Measurements from ENCODE around the gene GARS1. TPM values are rescaled to one million over a fixed set of nuclear protein-coding genes. Genes with fewer than 3 reads are reported as not detected.
A peak's percentile ranks its signal among the peaks of the same experiment; 100 is the strongest.

The GARS1 gene
- total RNA-seq, 1 donor from 2014 or later: 262 TPM

DNA sequence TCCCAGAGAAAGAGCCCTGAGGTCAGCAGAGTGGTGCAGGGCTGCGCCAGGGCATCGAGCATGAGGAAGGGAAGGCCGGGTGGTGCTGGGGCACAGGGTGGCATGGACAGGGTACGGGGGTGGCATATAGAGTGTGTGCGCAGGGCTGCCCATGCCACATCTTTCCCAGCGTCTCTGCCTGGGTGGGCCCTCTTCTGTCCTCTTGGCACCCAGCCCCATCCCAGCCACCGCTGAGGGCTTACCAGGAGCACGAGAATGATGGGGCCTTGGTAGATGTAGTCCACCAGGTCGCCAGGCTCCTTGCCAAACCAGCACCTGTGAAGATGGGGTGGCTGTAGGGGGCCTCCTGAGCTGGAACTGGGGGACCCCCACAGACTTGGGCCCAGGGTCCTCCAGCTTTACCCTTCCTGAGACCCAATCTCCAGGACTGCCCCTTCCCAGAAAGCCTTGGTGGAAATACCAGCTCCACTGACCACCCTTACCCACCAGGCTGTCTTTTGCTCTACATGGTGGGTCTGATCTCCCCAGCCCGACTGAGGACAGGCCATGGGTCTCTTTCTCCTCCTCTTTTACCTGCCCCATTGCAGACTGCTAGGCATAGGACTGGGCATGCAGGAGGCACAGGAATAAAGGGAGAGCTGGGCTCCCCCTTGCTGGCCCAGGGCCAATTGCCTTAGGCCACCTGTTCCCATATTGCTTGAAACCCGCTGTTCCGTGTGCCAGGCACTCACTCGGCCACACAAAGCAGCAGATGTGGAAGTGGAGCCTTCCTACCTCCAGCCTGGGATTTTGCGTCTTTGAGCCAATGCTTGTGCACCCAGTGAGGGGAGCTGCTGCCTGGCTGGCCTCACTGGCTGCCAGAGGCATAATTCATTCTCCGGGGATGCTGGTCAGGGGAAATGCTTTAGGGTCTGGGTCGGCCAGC lies 65.9 kb downstream of the GARS1 start:
- H3K4me1 Mint-ChIP-seq: no peaks in the 10 kb centered on the region
- H3K27ac Mint-ChIP-seq: no peak overlapping the region
- no peaks in the 10 kb centered on the region for H3K9me3 Mint-ChIP-seq
- H3K36me3 Mint-ChIP-seq (ENCODE audit: low read depth): no peaks in the 10 kb centered on the region
- H3K4me3 Mint-ChIP-seq: no peak overlapping the region
- H3K27me3 Mint-ChIP-seq: no peaks in the 10 kb centered on the region
- intact Hi-C loops (cut with micrococcal nuclease): no loop called here
- DNase-seq: no peak

DNA sequence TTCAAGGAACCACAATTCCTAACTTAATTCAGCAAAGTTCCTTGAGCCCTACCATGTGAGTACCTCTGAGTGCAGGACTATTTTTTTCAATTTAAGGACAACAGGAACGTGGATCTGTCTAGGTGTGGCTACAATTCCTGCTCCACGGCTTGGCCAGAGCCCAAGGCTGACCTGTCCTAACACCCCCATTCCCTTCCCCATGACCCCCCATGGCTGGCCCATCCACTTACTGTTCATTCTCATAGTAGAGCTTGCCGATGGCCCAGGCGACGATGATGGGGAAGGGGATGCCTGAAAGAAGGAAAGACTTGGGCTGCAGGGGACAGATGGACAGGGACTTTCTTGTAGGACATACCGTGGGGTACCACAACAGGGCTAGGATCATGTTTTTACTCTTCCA lies 67.2 kb downstream of the GARS1 start:
- no peak overlapping the region for H3K4me3 Mint-ChIP-seq
- no peak for DNase-seq
- H3K27ac Mint-ChIP-seq: no peak overlapping the region
- H3K36me3 Mint-ChIP-seq (ENCODE audit: low read depth): no peaks in the 10 kb centered on the region
- H3K4me1 Mint-ChIP-seq: no peaks in the 10 kb centered on the region
- H3K9me3 Mint-ChIP-seq: no peaks in the 10 kb centered on the region
- H3K27me3 Mint-ChIP-seq: no peaks in the 10 kb centered on the region
- intact Hi-C loops (cut with micrococcal nuclease): no loop called here

DNA sequence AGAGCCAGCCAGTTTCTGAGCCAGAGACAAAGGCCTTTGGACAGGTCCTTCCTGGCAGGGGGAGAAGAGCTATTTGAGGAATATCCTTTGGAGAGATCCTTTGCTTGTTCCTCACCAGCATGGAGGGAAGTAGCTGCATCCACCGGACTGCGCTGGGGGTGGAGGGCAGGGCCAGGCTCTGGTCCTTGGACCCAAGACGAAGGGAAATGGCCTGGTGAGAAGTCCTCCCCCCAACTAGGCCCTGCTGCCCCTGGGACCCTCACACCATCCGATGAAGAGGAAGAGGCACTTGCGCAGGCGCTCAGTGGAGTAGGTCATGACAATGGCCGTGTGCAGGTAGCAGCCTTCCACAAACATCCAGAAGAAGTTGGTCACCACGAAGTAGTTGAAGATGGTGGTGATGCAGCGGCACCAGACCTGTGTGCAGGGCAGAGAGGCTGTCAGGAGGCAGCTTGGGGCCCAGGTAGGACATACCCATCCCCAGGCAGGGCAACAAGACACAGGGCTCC lies 67.8 kb downstream of the GARS1 start:
- intact Hi-C loops (cut with micrococcal nuclease): no loop called here
- DNase-seq: no peak
- H3K36me3 Mint-ChIP-seq (ENCODE audit: low read depth): no peaks in the 10 kb centered on the region
- no peaks in the 10 kb centered on the region for H3K27me3 Mint-ChIP-seq
- no peak overlapping the region for H3K27ac Mint-ChIP-seq
- H3K4me3 Mint-ChIP-seq: no peak overlapping the region
- H3K9me3 Mint-ChIP-seq: no peaks in the 10 kb centered on the region
- H3K4me1 Mint-ChIP-seq: no peaks in the 10 kb centered on the region

DNA sequence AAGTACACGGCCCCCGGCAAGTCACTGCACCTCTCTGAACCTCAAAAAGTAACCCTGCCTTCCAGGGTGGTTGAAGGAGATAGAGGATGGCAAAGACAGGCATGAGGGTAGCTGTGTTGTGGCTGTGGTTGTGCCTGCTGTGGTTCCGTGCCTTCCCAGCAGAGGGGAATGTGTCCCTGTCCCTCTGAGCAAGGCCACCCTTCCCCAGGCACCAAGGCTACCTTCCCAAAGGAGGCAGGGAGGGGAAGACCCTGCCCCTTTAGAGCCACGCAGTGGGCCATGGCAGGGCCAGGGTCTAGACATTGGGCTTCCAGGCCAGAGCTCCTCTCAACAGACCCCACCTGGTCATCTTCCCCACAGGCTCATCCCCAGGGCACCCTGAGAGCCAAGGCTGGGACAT lies 68.7 kb downstream of the GARS1 start:
- H3K36me3 Mint-ChIP-seq (ENCODE audit: low read depth): no peaks in the 10 kb centered on the region
- no peaks in the 10 kb centered on the region for H3K4me1 Mint-ChIP-seq

GRCh38 chr7:30664184-30664885 lies 69.7 kb downstream of the GARS1 start:
- Mint-ChIP-seq H3K27ac (no peak overlapping the region), H3K27me3 (no peaks in the 10 kb centered on the region), H3K4me1 (no peaks in the 10 kb centered on the region), H3K4me3 (no peak overlapping the region), H3K9me3 (no peaks in the 10 kb centered on the region), H3K36me3 (ENCODE audit: low read depth) (no peaks in the 10 kb centered on the region)
- intact Hi-C loops (cut with micrococcal nuclease): no loop called here
- no peak for DNase-seq

More for the DNA sequence above, 68.7 kb downstream of the GARS1 start:
- intact Hi-C loops (cut with micrococcal nuclease): no loop called here
- no peaks in the 10 kb centered on the region for H3K9me3 Mint-ChIP-seq
- no peaks in the 10 kb centered on the region for H3K27me3 Mint-ChIP-seq
- no peak overlapping the region for H3K27ac Mint-ChIP-seq
- no peak for DNase-seq
- H3K4me3 Mint-ChIP-seq: no peak overlapping the region

DNA sequence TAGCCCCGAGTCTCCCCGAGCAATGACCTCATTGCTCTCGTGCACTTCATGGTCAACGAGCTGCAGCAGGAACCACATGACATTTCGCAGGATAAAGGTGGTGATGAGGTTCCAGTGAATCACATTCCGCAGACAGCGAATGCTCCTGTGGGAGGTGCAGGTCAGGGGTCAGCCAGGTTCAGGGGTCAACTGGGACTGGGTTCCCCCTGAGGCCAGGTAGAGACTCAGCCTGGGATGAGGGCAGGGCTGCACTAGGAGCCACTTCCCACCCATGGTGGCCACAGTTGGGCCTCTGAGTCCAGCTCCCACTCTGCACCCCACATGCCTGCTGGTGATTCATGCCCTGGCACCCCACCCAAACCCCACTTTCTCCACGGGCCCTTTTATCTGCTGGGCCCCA lies 70.4 kb downstream of the GARS1 start:
- no peaks in the 10 kb centered on the region for H3K27me3 Mint-ChIP-seq
- no peak for DNase-seq
- H3K27ac Mint-ChIP-seq: no peak overlapping the region
- no peaks in the 10 kb centered on the region for H3K36me3 Mint-ChIP-seq (ENCODE audit: low read depth)
- no peaks in the 10 kb centered on the region for H3K9me3 Mint-ChIP-seq
- H3K4me3 Mint-ChIP-seq: no peak overlapping the region
- no peaks in the 10 kb centered on the region for H3K4me1 Mint-ChIP-seq
- intact Hi-C loops (cut with micrococcal nuclease): no loop called here

DNA sequence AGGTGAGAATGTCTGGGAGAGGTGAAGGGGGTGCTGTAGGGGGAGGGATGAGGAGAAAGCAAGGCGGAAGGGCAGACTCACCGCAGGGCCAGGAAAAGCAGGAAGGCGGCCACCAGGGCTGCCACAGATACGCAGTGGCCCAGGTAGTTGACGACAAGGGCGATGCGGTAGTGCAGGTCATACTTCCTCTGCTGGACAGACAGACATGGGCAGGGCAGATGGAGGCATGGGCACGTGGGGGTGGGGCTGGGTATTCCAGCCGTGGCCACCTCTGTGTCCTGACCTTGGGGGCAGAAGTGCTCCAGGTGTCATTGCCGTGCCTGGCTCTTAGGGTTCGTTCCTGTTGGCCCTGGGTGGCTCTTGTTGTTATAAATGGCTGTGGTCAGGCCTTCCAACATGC lies 70.8 kb downstream of the GARS1 start:
- no peak overlapping the region for H3K4me3 Mint-ChIP-seq
- H3K27me3 Mint-ChIP-seq: no peaks in the 10 kb centered on the region
- no peaks in the 10 kb centered on the region for H3K4me1 Mint-ChIP-seq
- no peak for DNase-seq
- intact Hi-C loops (cut with micrococcal nuclease): no loop called here
- no peaks in the 10 kb centered on the region for H3K36me3 Mint-ChIP-seq (ENCODE audit: low read depth)
- no peaks in the 10 kb centered on the region for H3K9me3 Mint-ChIP-seq
- no peak overlapping the region for H3K27ac Mint-ChIP-seq

GRCh38 chr7:30667172-30667571 lies 72.5 kb downstream of the GARS1 start:
- intact Hi-C loops (cut with micrococcal nuclease): no loop called here
- DNase-seq: no peak
- no peak overlapping the region for H3K27ac Mint-ChIP-seq

GRCh38 chr7:30668102-30668501 lies 73.4 kb downstream of the GARS1 start:
- no peaks in the 10 kb centered on the region for H3K9me3 Mint-ChIP-seq
- H3K27ac Mint-ChIP-seq: no peak overlapping the region
- DNase-seq: no peak
- H3K4me3 Mint-ChIP-seq: no peak overlapping the region
- intact Hi-C loops (cut with micrococcal nuclease): no loop called here
- H3K36me3 Mint-ChIP-seq (ENCODE audit: low read depth): no peaks in the 10 kb centered on the region
- H3K27me3 Mint-ChIP-seq: no peaks in the 10 kb centered on the region
- H3K4me1 Mint-ChIP-seq: no peaks in the 10 kb centered on the region

More at GRCh38 chr7:30667172-30667571, 72.5 kb downstream of the GARS1 start:
- no peaks in the 10 kb centered on the region for H3K36me3 Mint-ChIP-seq (ENCODE audit: low read depth)
- no peaks in the 10 kb centered on the region for H3K9me3 Mint-ChIP-seq
- no peaks in the 10 kb centered on the region for H3K4me1 Mint-ChIP-seq
- no peak overlapping the region for H3K4me3 Mint-ChIP-seq
- no peaks in the 10 kb centered on the region for H3K27me3 Mint-ChIP-seq

DNA sequence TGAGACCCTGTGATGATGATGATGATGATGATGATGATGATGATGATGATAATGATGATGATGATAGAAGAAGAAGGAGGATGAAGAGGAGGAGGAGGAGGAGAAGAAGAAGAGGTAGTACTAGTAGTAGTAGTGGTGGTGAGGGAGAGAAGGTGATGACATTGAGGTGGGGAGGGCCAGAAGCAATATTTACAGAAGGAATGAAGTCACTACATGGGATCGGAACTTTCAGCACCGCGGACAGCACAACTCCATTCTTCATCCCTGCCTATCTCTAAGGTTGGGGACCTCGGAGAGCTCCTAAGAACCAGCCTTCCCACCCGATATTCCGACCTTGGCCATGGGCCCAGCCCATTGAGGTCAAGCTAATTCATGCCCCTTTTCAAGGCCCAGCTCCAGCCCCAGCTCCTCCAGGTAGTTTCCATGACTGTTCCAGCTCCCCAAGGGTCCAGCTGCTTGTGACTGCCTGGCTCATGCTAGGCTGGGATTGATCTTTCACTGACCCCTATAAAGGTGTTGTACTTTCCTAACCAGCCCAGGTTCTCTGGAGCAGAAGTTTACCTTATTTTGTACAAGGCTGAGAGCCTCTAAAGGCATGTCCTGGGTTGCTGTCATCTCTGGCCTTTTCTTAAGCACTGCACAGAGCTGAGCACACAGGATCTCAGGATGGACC lies 77.3 kb downstream of the GARS1 start:
- Mint-ChIP-seq H3K4me3 (no peak overlapping the region), H3K27me3 (peaks cover 7% of the 10 kb centered on the region), H3K27ac (no peak overlapping the region), H3K36me3 (ENCODE audit: low read depth) (no peaks in the 10 kb centered on the region), H3K4me1 (no peaks in the 10 kb centered on the region), H3K9me3 (no peaks in the 10 kb centered on the region)
- DNase-seq: peak; percentile 75
- intact Hi-C loops (cut with micrococcal nuclease): no loop called here

GRCh38 chr7:30674420-30674819 lies 79.7 kb downstream of the GARS1 start:
- H3K27ac Mint-ChIP-seq: no peak overlapping the region
- H3K9me3 Mint-ChIP-seq: no peaks in the 10 kb centered on the region
- no peak for DNase-seq
- intact Hi-C loops (cut with micrococcal nuclease): no loop called here
- H3K4me3 Mint-ChIP-seq: no peak overlapping the region
- no peaks in the 10 kb centered on the region for H3K36me3 Mint-ChIP-seq (ENCODE audit: low read depth)
- H3K4me1 Mint-ChIP-seq: no peaks in the 10 kb centered on the region
- peaks cover 24% of the 10 kb centered on the region for H3K27me3 Mint-ChIP-seq

GRCh38 chr7:30674876-30675275 lies 80.2 kb downstream of the GARS1 start:
- Mint-ChIP-seq H3K27ac (no peak overlapping the region), H3K4me1 (no peaks in the 10 kb centered on the region), H3K36me3 (ENCODE audit: low read depth) (no peaks in the 10 kb centered on the region), H3K4me3 (no peak overlapping the region), H3K9me3 (no peaks in the 10 kb centered on the region), H3K27me3 (peaks cover 28% of the 10 kb centered on the region)
- DNase-seq: no peak
- intact Hi-C loops (cut with micrococcal nuclease): no loop called here

GRCh38 chr7:30678805-30679204 lies 84.1 kb downstream of the GARS1 start:
- intact Hi-C loops (cut with micrococcal nuclease): no loop called here

DNA sequence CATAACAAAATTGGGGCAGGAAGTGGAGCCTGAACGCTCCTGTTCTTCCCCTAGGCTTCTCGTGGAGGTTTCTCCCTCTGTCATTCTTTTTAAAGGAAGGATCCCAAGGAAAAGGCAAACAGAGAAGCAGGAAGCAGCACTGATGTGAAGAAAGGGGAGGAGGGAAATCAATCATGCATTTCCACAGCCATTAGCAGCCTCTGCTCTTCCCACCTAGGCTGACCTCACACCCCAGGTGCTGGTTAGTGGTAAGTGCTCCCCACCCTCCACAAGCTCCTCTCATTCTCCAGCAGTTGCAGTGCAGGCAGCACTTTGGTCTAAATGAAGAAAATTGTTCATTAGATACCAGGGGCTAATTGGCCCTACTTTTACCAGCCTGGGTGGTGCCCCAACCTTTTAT lies 85.0 kb downstream of the GARS1 start:
- intact Hi-C loops (cut with micrococcal nuclease): no loop called here
- H3K36me3 Mint-ChIP-seq (ENCODE audit: low read depth): no peaks in the 10 kb centered on the region
- H3K27ac Mint-ChIP-seq: no peak overlapping the region
- H3K4me3 Mint-ChIP-seq: no peak overlapping the region
- no peak for DNase-seq
- peaks cover 69% of the 10 kb centered on the region for H3K27me3 Mint-ChIP-seq
- H3K9me3 Mint-ChIP-seq: no peaks in the 10 kb centered on the region
- peaks cover 9% of the 10 kb centered on the region for H3K4me1 Mint-ChIP-seq

More at GRCh38 chr7:30678805-30679204, 84.1 kb downstream of the GARS1 start:
- Mint-ChIP-seq H3K27ac (no peak overlapping the region), H3K27me3 (peaks cover 60% of the 10 kb centered on the region), H3K4me1 (peaks cover 9% of the 10 kb centered on the region), H3K4me3 (no peak overlapping the region), H3K36me3 (ENCODE audit: low read depth) (no peaks in the 10 kb centered on the region), H3K9me3 (no peaks in the 10 kb centered on the region)
- DNase-seq: no peak
